Right renal pelvis (tissue), 4 donors: ENCODE measurements around the gene SGCE. TPM values are rescaled to one million over a fixed set of nuclear protein-coding genes. Genes with fewer than 3 reads are reported as not detected.

ENCODE experiments used
- DNase-seq, 4 donors: peaks; one replicate each; pipeline ENCODE4 v3.0.0-alpha.2; 2013; ENCODE audit warnings: low read depth in 4 of 4, low spot score in 3 of 4, missing footprints in 1 of 4
- polyA plus RNA-seq, 4 donors: library from polyadenylated mRNA; unstranded; fragments of 120-200 nt; gene quantifications; one replicate each; pipeline ENCODE4 v1.2.1, GENCODE V29; 2013; ENCODE audit not compliant: insufficient read length in 4 of 4

The SGCE gene
- polyA plus RNA-seq, 4 donors: 94.7 to 115 (median 104) TPM

DNA sequence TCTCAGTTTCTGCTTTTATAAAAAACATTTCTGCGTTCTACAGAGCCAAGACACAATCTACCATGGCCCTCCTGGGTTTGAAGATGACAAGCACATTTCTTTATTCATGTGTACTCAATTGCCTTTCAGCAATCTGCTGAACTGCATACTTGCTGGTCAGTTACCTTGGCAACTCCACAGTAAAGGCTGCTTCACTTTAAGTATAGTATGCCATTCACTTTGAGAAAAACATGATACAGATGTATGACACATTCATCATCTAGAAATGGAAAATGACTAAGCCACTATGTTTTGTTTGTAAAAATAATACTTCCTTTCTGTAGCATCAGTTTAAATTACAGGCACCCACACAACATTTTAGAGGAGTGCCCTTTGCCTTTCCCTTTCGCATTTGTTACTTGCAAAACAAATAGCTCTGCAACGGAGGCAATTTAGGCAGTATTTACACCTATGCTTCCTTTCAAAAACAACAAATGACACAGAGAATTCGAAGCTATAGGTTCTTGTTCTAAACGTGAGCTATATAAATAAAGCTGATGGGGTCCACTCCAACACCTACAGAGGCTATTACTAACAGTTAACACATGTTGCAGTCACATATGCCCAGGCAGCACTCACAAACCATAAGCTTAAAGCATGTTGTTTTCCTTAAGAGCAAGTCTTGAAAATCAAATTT lies 23.5 kb downstream of the SGCE start:
- no peak for DNase-seq

DNA sequence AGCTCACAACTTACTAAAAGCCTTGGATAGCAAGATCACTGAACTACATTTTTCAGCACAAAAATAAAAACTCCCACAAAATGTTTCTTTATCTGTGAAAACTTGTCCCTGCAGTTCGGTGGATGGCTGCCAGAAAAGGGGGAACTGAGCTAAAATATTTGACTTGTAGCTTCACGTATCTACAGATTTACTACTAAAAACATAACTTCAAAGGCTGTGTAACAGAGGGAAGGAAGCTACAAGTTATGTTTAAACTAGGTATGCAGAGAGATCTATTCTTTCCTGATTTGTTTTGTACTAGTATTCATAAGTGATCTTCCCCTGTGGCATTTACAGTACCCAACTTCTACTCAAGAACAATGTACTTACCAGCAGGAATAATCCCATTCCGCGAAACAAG lies 25.1 kb downstream of the SGCE start:
- no peak for DNase-seq

DNA sequence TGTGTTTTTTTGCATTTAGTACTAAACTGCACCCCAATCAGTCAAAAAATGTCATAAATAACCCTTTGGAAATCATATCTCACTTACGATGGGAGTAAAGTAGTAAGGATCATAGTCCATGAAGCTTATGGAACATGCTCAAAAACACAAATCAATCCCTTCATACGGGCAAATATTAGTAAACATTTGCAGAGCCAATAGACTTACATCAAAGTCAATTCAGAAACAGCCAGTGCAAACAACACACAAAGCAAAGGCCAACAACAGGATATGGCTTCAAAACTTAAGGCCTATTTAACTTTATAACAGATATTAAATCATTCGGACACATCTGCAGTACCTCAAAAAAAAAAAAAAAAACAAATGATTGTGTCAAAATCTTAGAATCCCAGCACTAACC lies 32.1 kb downstream of the SGCE start:
- no peak for DNase-seq

DNA sequence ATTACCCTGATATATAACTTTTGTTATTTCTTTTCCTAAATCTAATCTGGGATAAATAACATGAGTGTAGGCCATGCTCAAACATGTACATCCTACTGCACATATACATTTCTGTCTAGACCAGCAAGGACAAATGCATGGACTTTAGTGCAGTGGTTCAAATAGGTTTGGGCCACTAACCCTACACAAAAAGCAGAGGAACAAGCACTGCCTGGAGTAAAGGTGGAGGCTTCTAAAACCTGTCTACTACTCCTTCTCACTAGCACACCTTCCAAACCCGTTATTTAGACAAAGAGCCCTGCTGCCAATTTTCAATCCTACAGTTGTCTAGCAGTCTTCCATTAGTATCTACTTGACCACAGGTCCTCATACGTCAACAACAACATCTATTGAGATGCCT lies 34.8 kb downstream of the SGCE start:
- DNase-seq: no peak

DNA sequence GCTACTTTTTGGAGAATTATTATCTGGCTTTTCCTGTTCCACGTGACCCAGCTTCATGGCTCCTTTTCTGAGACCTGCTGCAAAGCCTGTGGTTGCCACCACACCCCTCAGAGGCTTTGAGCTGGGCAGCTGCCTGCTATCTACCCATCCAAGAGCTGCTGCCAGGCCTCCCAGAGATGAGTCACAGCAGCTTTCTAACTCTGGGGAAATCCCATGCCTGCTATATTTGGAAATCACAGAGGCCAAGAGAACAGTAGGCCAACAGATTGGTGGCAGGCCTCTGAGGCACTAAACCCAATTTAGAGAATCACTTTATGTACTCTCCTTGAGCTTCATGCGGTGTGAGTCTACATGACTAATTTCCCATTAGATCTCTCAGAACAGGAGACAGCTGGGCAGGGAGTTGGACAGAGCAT lies 35.2 kb downstream of the SGCE start:
- no peak for DNase-seq

DNA sequence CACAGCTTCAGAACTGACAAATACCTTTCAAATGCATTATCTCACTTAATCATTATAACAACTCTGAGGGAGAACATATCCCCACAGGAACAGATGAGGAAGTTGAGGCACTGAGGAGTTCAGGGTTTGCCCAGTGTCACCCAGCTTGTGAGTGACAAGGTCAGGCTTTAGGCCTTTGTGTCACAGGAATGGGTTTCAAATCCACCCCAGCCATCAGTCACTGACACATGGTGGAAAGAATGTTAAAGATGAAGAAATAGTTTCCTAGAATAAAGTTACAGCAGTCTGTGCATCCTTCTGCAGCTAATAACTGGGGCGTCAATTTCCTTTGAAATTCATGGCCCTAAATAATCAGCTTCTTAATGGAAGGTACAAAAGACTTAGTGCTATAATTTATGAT lies 37.8 kb downstream of the SGCE start:
- no peak for DNase-seq

DNA sequence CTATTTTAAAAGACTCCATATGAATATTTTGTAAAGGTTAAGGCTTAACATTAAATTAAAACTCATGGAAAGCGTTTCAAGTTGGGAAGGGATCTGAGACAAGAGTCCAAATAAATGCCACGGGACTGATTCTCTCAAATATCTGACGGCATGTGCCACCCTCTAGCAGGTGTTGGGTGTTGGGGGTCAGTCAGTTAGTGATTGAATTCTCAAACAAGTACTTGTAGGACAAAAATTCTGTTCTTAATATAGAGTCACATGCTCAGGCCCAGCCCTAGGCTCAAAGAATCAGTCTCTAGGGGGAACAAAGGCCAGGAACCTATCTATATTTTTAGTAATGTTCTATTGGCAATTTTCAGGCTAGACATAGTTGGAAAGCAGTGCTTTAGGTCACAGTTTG lies 39.1 kb downstream of the SGCE start:
- DNase-seq: no peak

DNA sequence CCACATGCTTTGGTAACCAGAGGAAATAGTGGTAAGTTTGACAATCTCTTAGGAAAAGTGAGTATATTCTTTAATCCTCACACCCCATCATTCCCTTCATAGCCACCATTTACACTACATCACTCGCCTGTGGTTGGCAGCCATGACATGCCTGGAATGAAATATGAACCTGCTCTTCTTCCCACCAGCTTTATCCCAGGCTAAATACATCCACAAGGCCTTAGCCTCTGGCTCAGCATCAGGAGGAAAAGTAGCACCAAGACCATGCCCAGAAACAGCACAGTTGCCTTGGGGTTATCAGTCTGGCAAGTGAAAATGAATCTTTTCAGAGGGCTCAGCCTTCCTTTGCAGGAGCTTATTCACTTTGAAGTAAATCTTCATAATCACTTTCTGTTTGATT lies 40.3 kb downstream of the SGCE start:
- DNase-seq: no peak

DNA sequence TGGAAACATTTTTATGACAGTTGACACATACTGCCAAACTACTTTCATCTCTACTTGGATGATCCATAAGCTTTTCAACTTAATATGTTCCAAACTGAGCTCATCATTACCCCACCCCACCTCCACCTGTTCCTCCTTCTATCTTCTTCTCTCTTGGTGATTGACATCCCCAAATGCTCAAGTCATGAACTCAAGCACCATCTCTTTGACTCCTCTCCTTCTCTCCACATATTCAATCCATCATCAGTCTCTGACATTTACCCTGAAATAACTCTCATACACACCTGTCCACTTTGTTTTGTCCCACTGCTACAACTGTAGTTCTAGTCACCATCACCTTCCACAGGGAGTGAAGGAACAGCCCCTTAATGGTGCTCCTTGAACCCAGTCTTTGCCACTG lies 43.3 kb downstream of the SGCE start:
- DNase-seq: no peak

DNA sequence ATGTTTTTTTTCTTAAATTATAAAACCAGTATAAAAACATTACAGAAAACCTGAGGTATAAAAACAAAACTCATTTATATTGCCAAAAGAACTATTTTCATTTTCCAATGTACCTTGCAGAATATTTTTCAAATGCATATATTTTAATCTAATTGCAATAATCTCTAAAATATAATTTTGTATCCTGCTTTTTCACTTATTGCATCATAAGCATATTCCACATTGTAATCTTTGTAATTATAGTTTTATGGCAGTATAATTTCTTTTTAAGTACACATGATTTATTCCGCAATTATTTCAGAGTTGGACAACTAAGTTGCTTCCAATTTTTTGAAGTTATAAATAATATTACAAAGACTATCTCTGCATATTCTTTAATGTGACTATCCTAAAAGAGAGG lies 43.7 kb downstream of the SGCE start:
- no peak for DNase-seq

DNA sequence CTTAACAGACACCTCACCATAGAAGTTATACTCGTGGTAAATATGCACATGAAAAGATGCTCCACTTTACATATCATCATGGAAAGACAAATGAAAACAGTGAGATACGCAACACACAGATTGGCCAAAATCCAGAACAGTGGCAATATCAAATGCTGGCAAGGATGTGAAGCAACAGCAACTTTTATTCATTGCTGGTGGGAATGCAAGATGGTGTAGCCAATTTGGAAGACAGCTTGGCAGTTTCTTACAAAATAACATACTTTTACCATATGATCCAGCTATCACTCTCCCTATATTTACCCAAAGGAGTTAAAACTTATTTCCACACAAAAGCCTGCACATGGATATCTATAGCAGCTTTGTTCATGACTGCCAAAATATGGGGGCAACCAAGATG lies 46.4 kb downstream of the SGCE start:
- DNase-seq: no peak

DNA sequence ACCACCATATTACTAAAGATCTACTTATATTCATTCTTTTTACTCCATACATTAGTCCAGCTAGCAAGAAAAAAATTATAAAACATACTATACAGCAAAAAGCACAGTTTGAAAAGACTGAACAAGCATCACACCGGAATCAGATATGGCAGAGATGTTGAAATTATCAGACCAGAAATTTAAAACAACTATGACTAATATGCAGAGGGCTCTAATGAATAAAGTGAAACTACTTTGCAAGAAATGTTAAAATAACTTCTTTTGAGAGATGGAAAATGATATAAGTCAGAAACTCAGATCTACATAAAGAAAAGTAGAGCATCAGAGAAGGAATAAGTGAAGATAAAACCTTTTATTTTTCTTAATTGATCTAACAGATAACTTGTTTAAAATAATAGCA lies 50.9 kb downstream of the SGCE start:
- DNase-seq: no peak

DNA sequence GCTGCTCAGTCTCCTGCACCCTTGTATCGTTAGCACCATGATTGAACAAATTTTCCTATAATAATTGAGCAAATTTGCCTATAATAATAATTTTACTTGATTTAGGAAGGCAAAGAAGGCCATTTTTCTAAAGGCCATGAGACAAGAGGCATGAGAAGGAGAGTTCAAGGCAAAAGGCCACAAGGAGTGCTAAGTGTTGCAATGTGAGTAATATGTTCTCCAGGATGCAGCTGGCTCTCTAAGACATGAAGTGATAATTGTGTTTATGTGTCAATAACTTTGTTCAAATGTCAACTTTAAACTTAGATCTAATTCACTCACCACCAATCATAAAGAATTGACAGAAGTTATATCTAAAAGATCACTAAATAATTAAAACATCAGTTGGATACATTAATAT lies 53.8 kb downstream of the SGCE start:
- no peak for DNase-seq

DNA sequence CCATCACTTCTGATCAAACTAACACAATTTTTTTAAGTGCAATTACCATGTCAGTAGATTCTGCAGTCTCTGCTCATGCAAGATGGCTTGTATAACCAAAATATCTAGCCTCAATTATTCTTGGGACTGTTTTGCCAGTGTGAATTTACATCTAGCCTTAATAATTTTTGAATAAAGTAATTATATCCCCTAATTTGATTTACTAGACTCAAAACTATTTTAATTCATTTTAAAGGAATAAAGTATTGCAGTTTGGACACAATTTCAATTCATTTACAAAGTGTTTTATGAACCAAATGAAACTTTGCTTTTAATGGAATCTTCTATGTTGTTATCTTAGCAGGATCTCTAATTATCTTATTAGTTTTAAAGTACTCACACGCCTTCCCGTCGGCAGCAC lies 55.7 kb downstream of the SGCE start:
- DNase-seq: no peak

DNA sequence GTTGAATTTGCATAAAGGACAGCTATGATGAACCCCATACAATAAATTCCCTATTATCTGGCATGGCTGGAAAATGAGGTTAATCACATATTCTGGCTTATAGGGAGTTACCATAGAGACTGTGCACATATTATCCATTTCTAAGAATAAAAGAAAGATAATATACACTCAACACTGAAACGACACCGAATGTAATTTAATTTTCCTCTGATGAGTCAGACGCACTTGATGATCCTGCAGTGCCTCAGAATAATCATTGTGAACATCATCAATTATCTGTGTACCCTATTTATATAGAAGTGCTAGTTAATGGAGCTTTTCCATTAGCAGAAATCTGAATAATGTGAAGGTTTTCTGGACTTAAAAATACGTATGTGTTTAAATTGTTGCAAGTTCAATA lies 60.2 kb downstream of the SGCE start:
- no peak for DNase-seq

DNA sequence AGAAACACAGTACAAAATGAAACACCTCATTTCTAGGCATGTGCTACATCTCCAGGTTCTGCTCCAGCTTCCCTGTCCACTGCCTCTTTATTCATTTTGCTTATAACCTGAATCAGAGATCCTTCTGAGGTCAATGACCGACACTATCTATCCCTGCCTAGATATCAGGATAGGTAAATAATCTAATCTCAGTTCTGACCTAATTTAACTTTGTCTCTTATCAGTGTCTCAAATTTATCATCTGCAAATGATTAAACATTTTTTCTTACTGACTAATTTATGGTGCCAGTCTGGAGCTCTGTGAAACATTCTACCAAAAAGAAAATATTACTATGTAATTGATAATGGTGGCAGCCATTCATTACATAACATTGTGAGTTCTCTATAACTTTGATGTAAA lies 61.1 kb downstream of the SGCE start:
- DNase-seq: no peak

DNA sequence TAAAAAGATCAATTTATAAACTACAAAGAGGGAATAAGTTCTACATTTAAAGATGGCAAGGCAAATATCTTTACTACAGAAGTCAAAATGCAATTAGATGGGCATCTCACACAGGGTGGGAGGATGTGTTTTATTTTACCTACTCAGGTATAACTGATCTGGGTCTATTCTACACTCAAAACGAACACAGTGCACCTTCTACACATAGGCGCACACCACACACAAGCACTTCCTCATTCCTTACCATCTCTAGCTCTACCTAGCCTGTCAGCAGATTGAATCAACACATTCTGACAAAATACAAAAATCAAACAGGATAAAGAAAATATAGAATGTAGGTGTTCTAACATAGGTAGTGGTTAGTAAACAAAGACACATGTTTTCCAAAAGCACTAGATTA lies 64.8 kb downstream of the SGCE start:
- DNase-seq: no peak

DNA sequence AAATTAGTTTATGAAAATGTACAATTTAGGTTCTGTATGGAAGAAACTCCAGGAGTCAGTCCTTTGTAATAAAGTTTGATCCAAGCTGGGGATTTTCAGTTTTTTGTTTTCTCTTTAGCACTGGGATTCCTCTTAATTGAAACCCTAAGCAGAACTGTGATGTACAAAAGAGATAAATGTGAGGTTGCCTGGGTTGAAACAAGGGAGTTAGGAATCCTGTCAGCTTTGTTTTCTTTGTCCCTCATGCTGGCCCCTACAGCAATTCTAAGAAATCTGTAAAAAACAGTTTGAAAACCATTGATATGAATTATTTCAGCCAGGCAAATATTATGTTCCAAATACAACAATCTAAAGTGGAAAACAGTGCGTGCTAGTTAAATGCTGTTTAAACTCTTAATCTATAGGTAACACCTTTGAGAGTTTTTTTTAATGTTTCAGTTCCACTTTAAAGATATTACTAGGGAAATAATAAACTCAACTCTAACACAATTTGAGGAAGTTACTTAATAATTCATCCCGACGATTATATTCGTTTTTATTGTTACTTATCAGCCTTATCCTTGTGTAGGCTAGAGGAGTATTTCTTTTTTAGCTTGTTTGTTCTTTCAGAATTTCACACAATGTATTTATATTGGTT lies 65.3 kb downstream of the SGCE start:
- no peak for DNase-seq

DNA sequence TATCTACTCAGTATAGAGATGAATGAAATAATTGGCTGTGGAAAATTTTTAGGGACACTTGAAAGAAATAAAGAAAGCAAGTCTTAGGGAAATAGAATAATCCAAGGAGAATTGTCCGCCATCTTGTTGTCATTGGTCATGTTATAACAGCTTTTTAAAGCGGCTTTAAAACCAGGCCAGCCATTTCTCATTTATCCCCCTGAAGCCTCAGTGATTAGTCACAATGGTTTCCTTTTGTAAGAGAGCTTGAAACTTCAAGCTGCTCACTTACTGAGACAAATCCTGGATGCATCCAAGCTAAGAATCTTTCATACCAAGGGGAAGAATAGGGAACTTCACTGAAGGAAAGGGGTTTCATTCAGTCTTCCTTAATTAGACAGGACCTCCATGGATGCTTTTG lies 67.9 kb downstream of the SGCE start:
- DNase-seq: no peak

DNA sequence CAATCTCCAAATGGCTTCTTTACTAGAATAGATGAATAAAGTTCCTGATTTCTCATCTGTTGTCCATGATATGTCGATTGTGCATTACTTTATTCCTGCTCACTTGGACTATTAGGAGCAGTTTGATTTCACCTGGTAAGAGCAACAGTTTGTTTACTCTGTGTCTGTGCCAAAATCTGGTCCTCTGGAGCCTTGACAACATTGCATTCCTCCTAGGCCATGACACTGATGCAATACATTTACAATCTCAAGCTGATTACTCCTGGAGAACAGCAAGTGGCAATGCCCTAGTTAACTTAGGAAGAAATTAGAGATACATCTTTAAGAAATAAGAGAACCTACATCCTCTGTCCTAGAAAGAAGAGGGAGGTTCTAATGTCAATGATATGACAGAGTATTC lies 71.8 kb downstream of the SGCE start:
- no peak for DNase-seq

DNA sequence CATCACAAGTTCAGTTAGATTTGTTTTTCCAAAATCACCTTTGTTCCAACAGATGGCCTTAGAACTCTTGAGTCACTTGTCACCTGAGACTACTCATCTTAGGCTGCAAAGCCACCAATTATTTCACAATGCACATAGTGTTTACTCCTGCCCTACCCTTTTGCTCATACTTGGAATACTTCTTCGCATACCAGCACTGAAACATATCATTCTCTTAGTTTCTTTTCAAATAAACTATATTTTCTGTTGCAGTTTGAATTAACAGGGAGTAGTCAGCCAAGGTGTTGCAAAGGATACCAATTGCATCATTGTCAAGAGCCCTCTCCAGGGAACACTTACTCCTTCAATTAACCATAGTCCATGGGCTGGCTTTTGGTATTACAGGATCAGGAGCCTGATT lies 75.3 kb downstream of the SGCE start:
- no peak for DNase-seq

DNA sequence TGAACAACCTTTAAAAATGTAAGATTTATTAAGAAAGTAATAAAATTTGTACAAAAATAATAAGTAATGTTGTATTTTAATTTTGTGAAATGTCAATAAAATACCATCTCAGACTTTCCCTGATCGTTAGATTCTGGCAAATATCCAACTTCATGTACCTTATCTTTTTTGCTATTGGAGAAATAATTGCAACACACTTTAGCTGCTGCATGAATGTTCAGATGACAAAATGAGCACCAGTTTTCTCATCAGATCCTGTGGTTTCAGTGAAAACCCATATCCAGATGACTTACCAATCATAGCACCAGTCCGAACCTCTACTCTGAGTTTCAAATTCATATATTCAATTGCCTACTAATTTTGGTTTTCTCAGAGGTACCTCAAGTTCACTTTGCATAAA lies 76.5 kb downstream of the SGCE start:
- no peak for DNase-seq

DNA sequence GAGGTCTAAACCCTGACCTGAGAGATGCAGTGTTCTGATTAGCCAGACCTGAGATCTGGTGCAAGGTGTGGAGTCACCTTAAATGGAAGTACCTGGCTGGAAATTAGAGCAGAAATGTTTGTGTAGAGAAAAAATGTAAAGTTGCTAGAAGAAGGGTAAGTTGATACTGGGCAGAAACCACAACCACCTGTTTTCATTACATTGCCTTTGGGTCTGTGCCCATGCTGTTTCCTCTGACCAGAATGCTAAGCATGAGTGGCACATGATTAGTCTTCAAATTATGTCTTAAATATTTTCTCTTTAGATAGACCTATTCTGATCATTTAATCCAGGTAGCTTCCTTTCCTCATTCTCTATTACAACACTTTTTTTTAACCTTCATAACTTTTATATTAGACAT lies 77.3 kb downstream of the SGCE start:
- no peak for DNase-seq
